SK-N-SH treated with all-trans-retinoic acid at 6 μM for 48 hours (cell line): ENCODE results near the gene LAPTM5.

ENCODE experiments used
- ATAC-seq: fragments of 200-7000 bp; cut with Tn5 transposase; 3 replicates; pipeline ENCODE4 v1.9.1; 2020; ENCODE audit warnings: mild to moderate bottlenecking, moderate library complexity
- ARNTL ChIP-seq: fragments of 450-650 bp; formaldehyde crosslinking; IDR thresholded peaks from 2 replicates; pipeline ENCODE4 v1.5.0; 2020; ENCODE audit warnings: low read depth, mild to moderate bottlenecking, moderate library complexity, borderline replicate concordance
- BACH2 ChIP-seq: fragments of 250-450 bp; sonication (Bioruptor Pico); IDR thresholded peaks from 2 replicates; pipeline ENCODE4 v1.9.0; 2021; ENCODE audit warnings: mild to moderate bottlenecking, borderline replicate concordance
- CREB5 ChIP-seq: fragments of 250-450 bp; sonication (Bioruptor Pico); IDR thresholded peaks from 2 replicates; pipeline ENCODE4 v1.5.1; 2020; ENCODE audit warnings: low read depth, mild to moderate bottlenecking, moderate library complexity
- ESRRG ChIP-seq: fragments of 250-450 bp; sonication (Bioruptor Pico); IDR thresholded peaks from 2 replicates; pipeline ENCODE4 v1.6.1; 2021; ENCODE audit warnings: mild to moderate bottlenecking
- GLIS3 ChIP-seq: fragments of 250-450 bp; sonication (Bioruptor Pico); IDR thresholded peaks from 2 replicates; pipeline ENCODE4 v1.5.0; 2020; ENCODE audit warnings: mild to moderate bottlenecking, moderate library complexity
- ISL1 ChIP-seq: fragments of 250-450 bp; sonication (Bioruptor Pico); IDR thresholded peaks from 2 replicates; pipeline ENCODE4 v2.1.2; 2022; ENCODE audit warnings: mild to moderate bottlenecking, moderate library complexity
- OSR1 ChIP-seq: fragments of 250-450 bp; sonication (Bioruptor Pico); IDR thresholded peaks from 2 replicates; pipeline ENCODE4 v1.8.0; 2022; ENCODE audit warnings: moderate library complexity, mild to moderate bottlenecking, inconsistent platforms
- PATZ1 ChIP-seq: fragments of 250-450 bp; sonication (Bioruptor Pico); IDR thresholded peaks from 2 replicates; pipeline ENCODE4 v1.8.0; 2020; ENCODE audit warnings: mild to moderate bottlenecking, moderate library complexity, borderline replicate concordance
- PPARA ChIP-seq: fragments of 250-450 bp; sonication (Bioruptor Pico); IDR thresholded peaks from 2 replicates; pipeline ENCODE4 v1.5.0; 2020; ENCODE audit warnings: mild to moderate bottlenecking, borderline replicate concordance
- RARB ChIP-seq: fragments of 250-450 bp; sonication (Bioruptor Pico); IDR thresholded peaks from 2 replicates; pipeline ENCODE4 v1.8.0; 2021; ENCODE audit warnings: mild to moderate bottlenecking, moderate library complexity
- SNAI2 ChIP-seq: fragments of 250-450 bp; sonication (Bioruptor Pico); IDR thresholded peaks from 2 replicates; pipeline ENCODE4 v1.5.0; 2020; ENCODE audit warnings: mild to moderate bottlenecking, moderate library complexity
- TCF4 ChIP-seq: fragments of 250-450 bp; sonication (Bioruptor Pico); IDR thresholded peaks from 2 replicates; pipeline ENCODE4 v1.8.0; 2021; ENCODE audit warnings: mild to moderate bottlenecking, moderate library complexity, borderline replicate concordance
- TOX ChIP-seq: fragments of 250-450 bp; sonication (Bioruptor Pico); IDR thresholded peaks from 2 replicates; pipeline ENCODE4 v1.8.0; 2021; ENCODE audit warnings: mild to moderate bottlenecking, moderate library complexity, borderline replicate concordance
- TSHZ2 ChIP-seq: fragments of 250-450 bp; sonication (Bioruptor Pico); IDR thresholded peaks from 2 replicates; pipeline ENCODE4 v1.5.0; 2020; ENCODE audit warnings: mild to moderate bottlenecking, moderate library complexity
- ZFP30 ChIP-seq: fragments of 450-650 bp; formaldehyde crosslinking; IDR thresholded peaks from 2 replicates; pipeline ENCODE4 v1.5.0; 2022; ENCODE audit warnings: mild to moderate bottlenecking, moderate library complexity
- ZNF565 ChIP-seq: fragments of 450-650 bp; formaldehyde crosslinking; conservative IDR thresholded peaks from 2 replicates; pipeline ENCODE4 v1.5.0; 2020; ENCODE audit warnings: low read depth, mild to moderate bottlenecking, moderate library complexity
- ZNF70 ChIP-seq: fragments of 450-650 bp; formaldehyde crosslinking; IDR thresholded peaks from 2 replicates; pipeline ENCODE4 v1.5.0; 2020; ENCODE audit warnings: mild to moderate bottlenecking, moderate library complexity
- ZNF8 ChIP-seq: fragments of 450-650 bp; formaldehyde crosslinking; IDR thresholded peaks from 2 replicates; pipeline ENCODE4 v1.5.0; 2020; ENCODE audit warnings: mild to moderate bottlenecking, moderate library complexity
- TF ChIP-seq, protein P1 (sequence below): fragments of 250-450 bp; sonication (Bioruptor Pico); IDR thresholded peaks from 2 replicates; pipeline ENCODE4 v1.5.1; 2021; ENCODE audit warnings: mild to moderate bottlenecking, moderate library complexity

Gene LAPTM5

DNA sequence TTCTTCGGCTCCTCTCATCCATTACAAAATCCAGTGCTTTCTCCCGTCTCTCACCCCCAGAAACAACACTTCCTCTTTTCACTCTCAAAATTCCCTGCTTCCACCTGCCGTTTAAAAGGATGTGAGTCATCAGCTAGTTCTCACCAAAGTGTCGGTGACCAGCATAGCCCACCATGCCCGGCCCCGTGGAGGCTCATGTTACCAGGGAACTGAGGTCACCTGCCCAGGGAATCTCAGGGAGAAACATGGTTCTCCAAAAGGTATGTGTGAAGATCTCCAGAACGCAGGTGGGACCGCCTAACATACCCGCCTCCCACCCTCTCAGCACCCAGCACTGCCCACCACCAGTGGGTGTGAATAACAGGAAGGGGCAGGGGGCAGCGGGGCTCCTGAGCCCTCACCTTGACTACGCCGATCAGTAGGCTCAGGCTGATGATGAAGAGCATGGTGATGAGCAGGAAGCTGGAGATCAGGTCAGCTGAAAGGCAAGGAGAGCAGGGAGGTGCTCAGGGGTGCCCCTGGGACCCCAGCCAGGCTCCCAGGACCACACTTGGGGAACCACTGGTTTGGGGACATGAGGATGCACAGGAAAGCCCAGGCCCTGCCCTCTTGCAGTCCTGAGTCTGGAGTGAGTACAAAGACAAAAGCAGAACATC, 16.2 kb downstream of the LAPTM5 start (continued):
- TF ChIP-seq CREB5 (CRISPR knock-in tag), result no peak
- TF ChIP-seq PPARA (CRISPR knock-in tag), result no peak

DNA sequence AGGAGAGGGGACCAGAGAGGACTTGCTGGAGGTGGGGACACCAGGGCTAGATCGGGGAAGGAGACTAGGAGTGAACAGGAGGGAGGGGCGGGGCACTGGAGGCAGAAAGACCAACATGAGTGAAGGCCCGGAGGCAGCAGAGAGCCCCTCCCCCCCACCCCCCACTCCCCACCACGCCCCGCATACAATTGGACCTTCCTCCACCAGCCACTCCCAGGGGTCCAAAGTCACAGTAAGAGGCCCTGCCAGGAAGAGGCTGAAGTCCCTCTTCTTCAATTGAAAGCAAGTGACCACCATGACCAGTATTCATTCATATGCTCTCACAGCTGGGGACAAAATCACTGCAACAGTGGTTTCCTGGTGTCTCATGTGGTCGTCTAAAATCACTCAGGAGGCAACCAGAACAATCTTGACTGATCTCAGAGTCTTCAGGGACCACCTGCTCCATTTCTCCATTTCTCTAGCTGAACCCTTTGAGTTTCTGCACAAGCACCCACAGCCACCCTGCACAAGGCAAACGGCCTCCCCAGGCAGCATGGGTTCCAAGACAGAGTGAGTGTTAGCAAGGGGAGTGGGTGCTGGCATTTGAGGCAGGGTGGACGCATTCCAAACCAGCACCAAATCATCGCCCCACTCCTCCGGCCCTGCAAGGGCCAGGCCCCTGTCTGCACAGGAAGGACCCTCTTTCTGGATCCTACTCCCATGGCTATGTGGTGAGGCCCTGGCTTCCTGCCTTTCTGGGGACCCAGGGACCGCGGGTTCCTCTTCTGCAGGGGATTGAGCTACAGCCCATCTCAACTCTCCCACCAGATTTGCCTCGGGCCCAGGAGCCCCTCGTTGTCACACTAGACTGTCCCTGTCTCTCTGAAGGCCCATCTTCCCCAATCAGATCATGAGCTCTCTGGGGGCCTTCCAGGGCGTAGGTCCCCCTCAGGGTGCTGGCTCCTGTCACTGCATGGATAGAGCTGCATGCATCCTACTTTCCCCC, 17.0 kb downstream of the LAPTM5 start:
- ATAC-seq, result no peak
- no peak for TF ChIP-seq ESRRG (CRISPR knock-in tag)
- TF ChIP-seq, all 23 proteins: peak for 0

DNA sequence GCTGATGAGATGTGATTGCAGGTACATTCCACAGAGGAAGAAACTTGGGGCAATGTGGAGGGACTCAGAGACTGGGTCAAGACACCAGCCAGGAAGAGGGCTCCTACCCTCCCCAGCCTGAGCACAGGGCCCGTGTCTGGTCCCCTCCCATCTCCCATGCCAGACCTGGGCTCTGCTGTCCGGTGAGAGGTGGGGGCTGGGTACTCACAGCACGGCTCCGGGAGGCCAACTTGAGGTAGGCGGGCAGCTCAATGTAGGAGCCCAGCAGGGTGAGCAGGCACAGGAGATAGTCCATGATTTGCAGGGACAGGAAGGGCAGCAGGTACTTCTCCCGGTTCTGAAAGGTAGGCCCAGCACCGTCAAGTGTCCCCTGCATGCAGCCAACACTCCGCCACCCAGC, 18.0 kb downstream of the LAPTM5 start:
- TF ChIP-seq, protein P1, sequence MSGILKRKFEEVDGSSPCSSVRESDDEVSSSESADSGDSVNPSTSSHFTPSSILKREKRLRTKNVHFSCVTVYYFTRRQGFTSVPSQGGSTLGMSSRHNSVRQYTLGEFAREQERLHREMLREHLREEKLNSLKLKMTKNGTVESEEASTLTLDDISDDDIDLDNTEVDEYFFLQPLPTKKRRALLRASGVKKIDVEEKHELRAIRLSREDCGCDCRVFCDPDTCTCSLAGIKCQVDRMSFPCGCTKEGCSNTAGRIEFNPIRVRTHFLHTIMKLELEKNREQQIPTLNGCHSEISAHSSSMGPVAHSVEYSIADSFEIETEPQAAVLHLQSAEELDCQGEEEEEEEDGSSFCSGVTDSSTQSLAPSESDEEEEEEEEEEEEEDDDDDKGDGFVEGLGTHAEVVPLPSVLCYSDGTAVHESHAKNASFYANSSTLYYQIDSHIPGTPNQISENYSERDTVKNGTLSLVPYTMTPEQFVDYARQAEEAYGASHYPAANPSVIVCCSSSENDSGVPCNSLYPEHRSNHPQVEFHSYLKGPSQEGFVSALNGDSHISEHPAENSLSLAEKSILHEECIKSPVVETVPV, result no peak
- TF ChIP-seq PPARA (CRISPR knock-in tag) (no peak), TCF4 (CRISPR knock-in tag) (no peak)
- TF ChIP-seq, all 23 proteins: peak for 0

GRCh38 chr1:30738715-30739559, 18.6 kb downstream of the LAPTM5 start:
- no peak for TF ChIP-seq TSHZ2
- no peak for TF ChIP-seq BACH2 (CRISPR knock-in tag)
- no peak for TF ChIP-seq PATZ1 (CRISPR knock-in tag)
- TF ChIP-seq ZNF8 (CRISPR knock-in tag), result no peak
- TF ChIP-seq ISL1 (CRISPR knock-in tag), result no peak
- TF ChIP-seq ZNF70 (CRISPR knock-in tag), result no peak
- no peak for TF ChIP-seq SNAI2 (CRISPR knock-in tag)
- TF ChIP-seq ZFP30 (CRISPR knock-in tag), result no peak
- no peak for TF ChIP-seq ZNF565 (CRISPR knock-in tag)
- no peak for TF ChIP-seq ARNTL (CRISPR knock-in tag)
- TF ChIP-seq GLIS3, result no peak
- no peak for TF ChIP-seq CREB5 (CRISPR knock-in tag)
- no peak for TF ChIP-seq TOX
- no peak for TF ChIP-seq OSR1 (CRISPR knock-in tag)
- TF ChIP-seq RARB (CRISPR knock-in tag), result no peak
- TF ChIP-seq, protein P1, result no peak
- ATAC-seq, result no peak

More for the DNA sequence above, 18.0 kb downstream of the LAPTM5 start:
- ATAC-seq, result no peak
